ENCODE results near the gene CREG2.

- TF ChIP-seq POLR2A (IDR thresholded peaks at IDR 0.05) = no peak
- TF ChIP-seq CTCF (IDR thresholded peaks at IDR 0.05) = no peak
These were observed 47.9 kb upstream of the CREG2 start for GRCh38 chr2:101435001-101435862.

All from esophagus squamous epithelium (tissue), 4 donors.